DND-41 (cell line): ENCODE measurements around the gene ADORA2A.

Experiments used
- CTCF ChIP-seq: IDR thresholded peaks from 2 replicates; pipeline ENCODE4 v1.5.1; 2012; ENCODE audit warnings: borderline replicate concordance, low read length, moderate library complexity, mild to moderate bottlenecking; ENCODE audit not compliant: poor library complexity, severe bottlenecking; ENCODE audit errors: extremely low read depth
- EZH2 ChIP-seq: IDR thresholded peaks from 3 replicates; pipeline ENCODE4 v1.6.1; 2012; ENCODE audit warnings: borderline replicate concordance, low read depth, mild to moderate bottlenecking, moderate library complexity, low read length, inconsistent platforms; ENCODE audit not compliant: severe bottlenecking

- TF ChIP-seq EZH2: no peak
- no peak for TF ChIP-seq CTCF
Observed at GRCh38 chr22:24391836-24392217, 35.6 kb upstream of the ADORA2A start.
